IMR-90 (cell line): Measurements from ENCODE around the gene TRAPPC3. TPM values are rescaled to one million over a fixed set of nuclear protein-coding genes. Genes with fewer than 3 reads are reported as not detected.

Experiments used
- ATAC-seq: fragments of 200-7000 bp; cut with Tn5 transposase; 2 replicates; pipeline ENCODE4 v1.9.1; 2020; ENCODE audit warnings: low read depth, mild to moderate bottlenecking, moderate library complexity
- BruUV-seq: library from RNA; stranded (reverse); fragments of 400-500 nt; replicated peaks from 2 replicates; lab custom pipeline; 2021; lab: Mats Ljungman, UMichigan
- CTCF ChIA-PET: fragments of 300-600 bp; formaldehyde crosslinking; extraction: SDS; loops from one replicate; lab custom pipeline; 2021; ENCODE audit warnings: antibody characterized with exemption; lab: Yijun Ruan, JAX
- POLR2A ChIA-PET: fragments of 300-600 bp; sonication (Branson Sonifier 250); formaldehyde crosslinking; loops from one replicate; lab custom pipeline; 2022; ENCODE audit warnings: antibody characterized with exemption; ENCODE audit not compliant: unreplicated experiment; lab: Charles Lee
- DNase-seq: peaks from one replicate; pipeline ENCODE4 v3.0.0; 2013
- H2AFZ ChIP-seq: replicated peaks from 2 replicates; pipeline ENCODE3; 2013; ENCODE audit warnings: low read length, mild to moderate bottlenecking; ENCODE audit not compliant: poor library complexity
- H2AK5ac ChIP-seq: 2 replicates; pipeline ENCODE4 v1.6.1; 2013; ENCODE audit warnings: low read depth, low read length, inconsistent platforms
- H2AK9ac ChIP-seq: replicated peaks from 2 replicates; pipeline ENCODE3; 2013; ENCODE audit warnings: mild to moderate bottlenecking, low read depth, low read length, moderate library complexity; ENCODE audit not compliant: poor library complexity
- H2BK120ac ChIP-seq: 2 replicates; pipeline ENCODE4 v1.6.1; 2013; ENCODE audit warnings: low read depth, low read length, inconsistent platforms
- H2BK15ac ChIP-seq: 3 replicates; pipeline ENCODE4 v1.6.1; 2013; ENCODE audit warnings: low read depth, low read length, inconsistent platforms
- H2BK20ac ChIP-seq: 2 replicates; pipeline ENCODE4 v1.6.1; 2013; ENCODE audit warnings: low read depth, mild to moderate bottlenecking, inconsistent platforms, low read length, moderate library complexity
- H2BK5ac ChIP-seq: 2 replicates; pipeline ENCODE4 v1.6.1; 2013; ENCODE audit warnings: mild to moderate bottlenecking, low read depth, low read length, inconsistent platforms; ENCODE audit not compliant: poor library complexity, severe bottlenecking
- H3K14ac ChIP-seq: replicated peaks from 2 replicates; pipeline ENCODE4 v1.6.1; 2013; ENCODE audit warnings: low read depth, low read length, inconsistent platforms
- H3K18ac ChIP-seq: 2 replicates; pipeline ENCODE4 v1.6.1; 2013; ENCODE audit warnings: low read depth, low read length, control low read depth
- H3K23ac ChIP-seq: 2 replicates; pipeline ENCODE4 v1.6.1; 2013; ENCODE audit warnings: low read depth, low read length, inconsistent platforms
- H3K27ac ChIP-seq: 2 replicates; pipeline ENCODE4 v1.5.1; 2013; ENCODE audit warnings: mild to moderate bottlenecking, control low read depth, low read length; ENCODE audit not compliant: insufficient read depth
- H3K27me3 ChIP-seq: 2 replicates; pipeline ENCODE4 v1.6.1; 2013; ENCODE audit warnings: low read length; ENCODE audit not compliant: control insufficient read depth, insufficient read depth
- H3K36me3 ChIP-seq: 2 replicates; pipeline ENCODE4 v1.6.1; 2013; ENCODE audit warnings: low read length, mixed read lengths; ENCODE audit not compliant: control insufficient read depth, insufficient read depth
- H3K4ac ChIP-seq: 2 replicates; pipeline ENCODE4 v1.6.1; 2013; ENCODE audit warnings: low read depth, low read length, inconsistent platforms
- H3K4me1 ChIP-seq: 2 replicates; pipeline ENCODE4 v1.6.1; 2013; ENCODE audit warnings: low read length, mixed read lengths; ENCODE audit not compliant: control insufficient read depth, insufficient read depth
- H3K4me2 ChIP-seq: 2 replicates; pipeline ENCODE4 v1.6.1; 2013; ENCODE audit warnings: low read depth, mild to moderate bottlenecking, control low read depth, low read length, moderate library complexity
- H3K4me3 ChIP-seq: 2 replicates; pipeline ENCODE4 v1.5.1; 2013; ENCODE audit warnings: low read depth, mild to moderate bottlenecking, control low read depth, low read length, moderate library complexity; ENCODE audit not compliant: insufficient read depth
- H3K56ac ChIP-seq: 2 replicates; pipeline ENCODE4 v1.6.1; 2013; ENCODE audit warnings: low read length, inconsistent platforms; ENCODE audit not compliant: insufficient read depth; ENCODE audit errors: extremely low read depth
- H3K79me1 ChIP-seq, 2 experiments: 2 replicates each; pipeline ENCODE4 v1.6.1; 2013; ENCODE audit warnings: low read length in 2 of 2, inconsistent platforms in 1 of 2, low read depth in 1 of 2
- H3K9ac ChIP-seq: 2 replicates; pipeline ENCODE4 v1.6.1; 2013; ENCODE audit warnings: low read depth, low read length, control low read depth
- H3K9me1 ChIP-seq: 2 replicates; pipeline ENCODE4 v1.6.1; 2013; ENCODE audit warnings: low read length, inconsistent platforms; ENCODE audit not compliant: insufficient read depth
- H3K9me3 ChIP-seq: 2 replicates; pipeline ENCODE4 v1.6.1; 2013; ENCODE audit warnings: low read length; ENCODE audit not compliant: control insufficient read depth, insufficient read depth
- H4K20me1 ChIP-seq: 2 replicates; pipeline ENCODE4 v1.6.1; 2013; ENCODE audit warnings: low read length, inconsistent platforms; ENCODE audit not compliant: insufficient read depth
- H4K5ac ChIP-seq: 2 replicates; pipeline ENCODE4 v1.6.1; 2013; ENCODE audit warnings: mild to moderate bottlenecking, low read depth, low read length, control low read depth
- H4K8ac ChIP-seq, 2 experiments: 2 replicates each; pipeline ENCODE4 v1.6.1; 2013; ENCODE audit warnings: low read depth in 2 of 2, low read length in 2 of 2, control low read depth in 1 of 2, inconsistent platforms in 1 of 2
- H4K91ac ChIP-seq: 2 replicates; pipeline ENCODE4 v1.6.1; 2013; ENCODE audit warnings: low read depth, low read length, inconsistent platforms; ENCODE audit not compliant: insufficient read depth
- MXI1 ChIP-seq: IDR thresholded peaks from 2 replicates; pipeline ENCODE4 v1.6.1; 2012; ENCODE audit warnings: low read depth, mild to moderate bottlenecking, low read length, moderate library complexity, borderline replicate concordance
- RAD21 ChIP-seq: IDR thresholded peaks from 2 replicates; pipeline ENCODE4 v1.6.1; 2012; ENCODE audit warnings: low read length, improper control_type of control experiment
- RFX5 ChIP-seq: IDR thresholded peaks from 2 replicates; pipeline ENCODE4 v1.8.0; 2012; ENCODE audit warnings: low read depth, mild to moderate bottlenecking, low read length, moderate library complexity
- WGBS, 2 experiments: methylation state at CpG; one replicate each; pipeline versions ENCODE4 v1.1.5 to v1.1.7; 2013; ENCODE audit warnings: missing lambda C conversion rate in 2 of 2; ENCODE audit not compliant: insufficient read length in 1 of 2; ENCODE audit errors: extremely low coverage in 2 of 2; 5-methylcytosine and 5-hydroxymethylcytosine counted together
- dilution Hi-C: fragments of 300-500 bp; cut with HindIII; formaldehyde crosslinking; loops from one replicate; pipeline ENCODE4 v1.14.3; 2018; ENCODE audit warnings: low sequenced_read_pairs; ENCODE audit not compliant: unreplicated experiment
- in situ Hi-C: fragments of 300-500 bp; cut with MboI; formaldehyde crosslinking; loops from 3 replicates; pipeline ENCODE4 v1.14.3; 2019; ENCODE audit warnings: low sequenced_read_pairs, inconsistent platforms, mixed read lengths
- intact Hi-C: fragments of 100-400 bp; cut with micrococcal nuclease; formaldehyde crosslinking; loops from 2 replicates; pipeline ENCODE4 v1.10.0; 2022
- polyA plus RNA-seq, 3 experiments: library from polyadenylated mRNA; depleted of rRNA; stranded (reverse); fragments of >200 nt; gene quantifications; 2 replicates each; pipeline ENCODE4 v1.2.3, GENCODE V29; 2012; ENCODE audit warnings: low replicate concordance in 1 of 3
- total RNA-seq: library from RNA; depleted of rRNA; stranded (reverse); fragments of >200 nt; gene quantifications from 2 replicates; pipeline ENCODE4 v1.2.3, GENCODE V29; 2012

Gene TRAPPC3
- total and polyA plus RNA-seq, 2 of the 4 experiments (the other 2 are of a cell fraction): 76.0 to 77.8 TPM

DNA sequence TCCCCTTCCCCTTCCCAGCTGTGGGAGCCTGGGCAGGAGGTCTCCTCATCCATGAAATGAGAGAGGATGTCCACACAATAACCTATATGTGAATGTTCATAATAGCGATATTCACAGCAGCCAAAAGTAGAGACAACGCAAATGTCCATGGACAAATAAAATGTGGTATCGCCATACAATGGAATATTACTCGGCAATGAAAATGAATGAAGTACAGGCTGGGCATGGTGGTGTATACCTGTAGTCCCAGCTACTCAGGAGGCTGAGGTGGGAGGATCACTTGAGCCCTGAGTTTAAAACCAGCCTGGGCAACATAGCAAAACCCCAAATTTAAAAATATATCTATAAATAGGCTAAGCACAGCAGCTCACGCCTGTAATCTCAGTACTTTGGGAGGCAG, 47.7 kb downstream of the TRAPPC3 start:
- H2BK15ac ChIP-seq: no peak overlapping the region
- H3K4me3 ChIP-seq: no peak overlapping the region
- no CpG with 5 or more reads among the region's 5 CpGs for WGBS, 2 experiments
- H2BK20ac ChIP-seq: no peak overlapping the region
- H2BK120ac ChIP-seq: no peak overlapping the region
- in situ Hi-C loops: loop anchor here (5.0 to 25.0 kb wide), 2 partner anchors 86 to 311 kb away; no protein-coding TSS in a partner anchor
- H4K5ac ChIP-seq: no peak overlapping the region
- no peaks in the 10 kb centered on the region for H3K36me3 ChIP-seq
- H3K9me3 ChIP-seq: no peaks in the 10 kb centered on the region
- no peaks in the 10 kb centered on the region for H3K9me1 ChIP-seq
- POLR2A ChIA-PET: no interaction called here
- no peak overlapping the region for H3K23ac ChIP-seq
- no peaks in the 10 kb centered on the region for H4K20me1 ChIP-seq
- ATAC-seq: no peak
- no peaks in the 10 kb centered on the region for H3K27me3 ChIP-seq
- dilution Hi-C loops: no loop called here
- H2AFZ ChIP-seq: no peak overlapping the region
- TF ChIP-seq MXI1 (no peak), RFX5 (no peak), RAD21 (no peak)
- BruUV-seq: no TSS peak
- no peak overlapping the region for H2AK9ac ChIP-seq
- H3K79me1 ChIP-seq: no peaks in the 10 kb centered on the region
- no peak overlapping the region for H3K14ac ChIP-seq
- intact Hi-C loops: loop anchor here (10.0 kb wide), 1 partner anchor 113 kb away; no protein-coding TSS in a partner anchor
- no peak overlapping the region for H3K4me2 ChIP-seq
- DNase-seq: no peak
- no peak overlapping the region for H2AK5ac ChIP-seq
- CTCF ChIA-PET: no interaction called here
- H3K27ac ChIP-seq: no peak overlapping the region
- H3K56ac ChIP-seq: no peak overlapping the region
- H4K8ac ChIP-seq: no peak overlapping the region
- no peak overlapping the region for H3K18ac ChIP-seq
- H3K4ac ChIP-seq: no peak overlapping the region
- H4K91ac ChIP-seq: no peak overlapping the region
- no peaks in the 10 kb centered on the region for H3K4me1 ChIP-seq
- no peak overlapping the region for H2BK5ac ChIP-seq
- no peak overlapping the region for H3K9ac ChIP-seq
